SU-DHL-6 (cell line): ENCODE measurements around the gene IGSF21.

Experiments
- H2AFZ ChIP-seq: fragments of 200-600 bp; sonication (generic); 2 replicates; pipeline ENCODE4 v1.6.1; 2014; ENCODE audit warnings: low read depth, mild to moderate bottlenecking, moderate library complexity, mixed read lengths, antibody characterized with exemption, low read length; ENCODE audit not compliant: severe bottlenecking
- H3F3A ChIP-seq: fragments of 200-600 bp; shearing (Covaris generic); 2 replicates; pipeline ENCODE4 v1.6.0; 2016; ENCODE audit warnings: antibody characterized with exemption, mild to moderate bottlenecking; ENCODE audit not compliant: insufficient read depth
- H3K27ac ChIP-seq: fragments of 200-600 bp; sonication (generic); 2 replicates; pipeline ENCODE4 v1.5.1; 2016; ENCODE audit warnings: low read depth, mild to moderate bottlenecking, low read length, moderate library complexity, mixed read lengths
- H3K27me3 ChIP-seq: fragments of 200-600 bp; sonication (generic), shearing (Covaris generic); 2 replicates; pipeline ENCODE4 v1.6.0; 2014; ENCODE audit warnings: mild to moderate bottlenecking, low read length
- H3K36me3 ChIP-seq: fragments of 200-600 bp; sonication (generic); 2 replicates; pipeline ENCODE4 v1.6.1; 2014; ENCODE audit warnings: mild to moderate bottlenecking, low read length, mixed read lengths
- H3K4me2 ChIP-seq: fragments of 300-600, 200-600 bp; shearing (Covaris generic), sonication (generic); 2 replicates; pipeline ENCODE4 v1.6.0; 2014; ENCODE audit warnings: low read length, low read depth, mild to moderate bottlenecking; ENCODE audit not compliant: poor library complexity, severe bottlenecking
- H3K4me3 ChIP-seq: fragments of 200-600 bp; sonication (generic); 2 replicates; pipeline ENCODE4 v1.5.1; 2014; ENCODE audit warnings: antibody characterized with exemption, low read length, mild to moderate bottlenecking, mixed read lengths; ENCODE audit not compliant: insufficient read depth, poor library complexity, severe bottlenecking
- H3K79me2 ChIP-seq: fragments of 200-600 bp; sonication (generic); 2 replicates; pipeline ENCODE4 v1.6.1; 2014; ENCODE audit warnings: mild to moderate bottlenecking, low read length, moderate library complexity; ENCODE audit not compliant: insufficient read depth
- H3K9ac ChIP-seq: fragments of 200-600 bp; sonication (generic); 2 replicates; pipeline ENCODE4 v1.7.0; 2014; ENCODE audit warnings: mild to moderate bottlenecking, low read length
- H3K9me2 ChIP-seq: fragments of 200-600 bp; sonication (generic); replicated peaks from 2 replicates; pipeline ENCODE4 v1.6.1; 2014; ENCODE audit warnings: low read length; ENCODE audit not compliant: insufficient read depth
- H3K9me3 ChIP-seq: fragments of 200-600 bp; sonication (generic); 2 replicates; pipeline ENCODE4 v1.6.1; 2014; ENCODE audit warnings: low read length, mixed read lengths; ENCODE audit not compliant: insufficient read depth
- H4K20me1 ChIP-seq: fragments of 200-600 bp; sonication (generic); 2 replicates; pipeline ENCODE4 v1.6.1; 2014; ENCODE audit warnings: low read depth, mild to moderate bottlenecking, antibody characterized with exemption, low read length, moderate library complexity, mixed read lengths
- EZH2phosphoT487 ChIP-seq: fragments of 200-600 bp; sonication (generic), shearing (Covaris generic); conservative IDR thresholded peaks from 2 replicates; pipeline ENCODE4 v1.6.1; 2018; ENCODE audit warnings: mild to moderate bottlenecking, antibody characterized with exemption, low read length, moderate library complexity, mixed read lengths
- TF ChIP-seq, protein P1 (sequence below): fragments of 200-600 bp; sonication (generic); IDR thresholded peaks from one replicate; pipeline ENCODE4 v1.5.1; 2017; ENCODE audit warnings: antibody characterized with exemption, mild to moderate bottlenecking, low read length, moderate library complexity; ENCODE audit not compliant: insufficient read depth, poor library complexity, severe bottlenecking

Gene IGSF21

DNA sequence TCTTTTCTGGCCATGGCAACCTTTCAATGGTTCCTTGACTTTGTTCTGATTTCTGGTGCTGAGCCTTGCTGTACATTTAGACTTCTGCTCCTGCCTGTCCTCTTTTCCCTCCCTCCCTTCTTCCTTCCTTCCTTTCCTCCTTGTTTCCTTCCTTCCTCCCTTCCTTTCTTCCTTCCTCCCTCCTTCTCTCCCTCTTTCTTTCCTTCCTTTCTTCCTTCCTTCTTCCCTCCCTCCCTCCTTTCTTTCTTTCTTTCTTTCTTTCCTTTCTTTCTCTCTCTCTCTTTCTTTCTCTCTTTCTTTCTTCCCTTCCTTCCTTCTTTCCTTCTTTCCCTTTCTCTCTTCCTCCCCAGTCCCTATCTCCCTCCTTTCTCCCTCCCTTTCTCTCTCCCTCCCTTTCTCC, 10.4 kb upstream of the IGSF21 start:
- Histone ChIP-seq H3K79me2 (no peaks in the 10 kb centered on the region), H3K9me2 (no peaks in the 10 kb centered on the region), H3K4me2 (no peak overlapping the region), H3K4me3 (no peak overlapping the region), H3K9me3 (no peaks in the 10 kb centered on the region), H4K20me1 (no peaks in the 10 kb centered on the region), H3K9ac (no peak overlapping the region), H3K27me3 (no peaks in the 10 kb centered on the region), H2AFZ (no peak overlapping the region), H3F3A (no peaks in the 10 kb centered on the region), H3K27ac (no peak overlapping the region), H3K36me3 (no peaks in the 10 kb centered on the region)
- TF ChIP-seq, protein P1, sequence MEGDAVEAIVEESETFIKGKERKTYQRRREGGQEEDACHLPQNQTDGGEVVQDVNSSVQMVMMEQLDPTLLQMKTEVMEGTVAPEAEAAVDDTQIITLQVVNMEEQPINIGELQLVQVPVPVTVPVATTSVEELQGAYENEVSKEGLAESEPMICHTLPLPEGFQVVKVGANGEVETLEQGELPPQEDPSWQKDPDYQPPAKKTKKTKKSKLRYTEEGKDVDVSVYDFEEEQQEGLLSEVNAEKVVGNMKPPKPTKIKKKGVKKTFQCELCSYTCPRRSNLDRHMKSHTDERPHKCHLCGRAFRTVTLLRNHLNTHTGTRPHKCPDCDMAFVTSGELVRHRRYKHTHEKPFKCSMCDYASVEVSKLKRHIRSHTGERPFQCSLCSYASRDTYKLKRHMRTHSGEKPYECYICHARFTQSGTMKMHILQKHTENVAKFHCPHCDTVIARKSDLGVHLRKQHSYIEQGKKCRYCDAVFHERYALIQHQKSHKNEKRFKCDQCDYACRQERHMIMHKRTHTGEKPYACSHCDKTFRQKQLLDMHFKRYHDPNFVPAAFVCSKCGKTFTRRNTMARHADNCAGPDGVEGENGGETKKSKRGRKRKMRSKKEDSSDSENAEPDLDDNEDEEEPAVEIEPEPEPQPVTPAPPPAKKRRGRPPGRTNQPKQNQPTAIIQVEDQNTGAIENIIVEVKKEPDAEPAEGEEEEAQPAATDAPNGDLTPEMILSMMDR = no peak
- no peak for TF ChIP-seq EZH2phosphoT487

DNA sequence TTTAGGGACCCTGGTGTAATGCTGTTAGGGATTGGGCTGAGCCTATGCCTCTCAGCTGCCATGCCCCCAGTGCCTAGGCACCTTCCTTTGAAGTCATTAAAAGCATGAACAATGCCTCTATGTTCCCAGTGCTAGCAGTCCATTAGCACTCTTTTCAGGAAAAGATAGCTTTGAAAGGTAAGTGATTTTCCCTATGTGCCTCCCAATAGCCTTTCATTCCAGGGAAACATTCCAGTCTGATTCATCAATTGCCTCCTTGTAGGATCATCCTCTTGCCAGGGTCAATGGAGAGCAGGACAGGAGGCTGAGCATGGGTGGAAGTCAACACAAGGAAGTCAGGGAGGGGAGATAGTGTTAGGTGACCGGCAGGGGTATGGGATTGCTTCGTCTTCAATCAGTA, 8.6 kb upstream of the IGSF21 start:
- Histone ChIP-seq H4K20me1 (no peaks in the 10 kb centered on the region), H3K9me3 (no peaks in the 10 kb centered on the region), H3K9me2 (no peaks in the 10 kb centered on the region), H2AFZ (no peak overlapping the region), H3K36me3 (no peaks in the 10 kb centered on the region), H3K4me2 (no peak overlapping the region), H3K27ac (no peak overlapping the region), H3F3A (no peaks in the 10 kb centered on the region), H3K27me3 (no peaks in the 10 kb centered on the region), H3K79me2 (no peaks in the 10 kb centered on the region), H3K4me3 (no peak overlapping the region), H3K9ac (no peak overlapping the region)
- TF ChIP-seq, protein P1 = no peak
- TF ChIP-seq EZH2phosphoT487 = no peak

DNA sequence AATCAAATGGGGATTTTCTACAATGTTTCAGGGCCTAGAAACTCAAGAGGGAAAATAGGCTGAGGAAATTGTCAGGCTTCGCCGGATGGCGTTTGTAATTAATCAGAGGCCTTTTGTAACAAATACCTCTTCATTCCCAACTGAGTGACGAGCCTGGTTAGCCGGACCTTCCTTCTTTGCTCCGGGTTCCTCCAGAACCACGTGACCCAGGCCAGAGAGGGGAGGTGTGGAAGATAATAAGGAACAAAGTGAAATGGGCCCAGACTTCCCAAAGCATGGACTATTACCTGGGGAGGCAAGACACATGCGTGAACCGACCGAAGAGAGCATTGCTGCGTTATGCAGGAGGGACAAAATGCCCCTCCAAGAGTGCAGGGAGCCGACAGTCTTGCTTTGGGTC, 7.5 kb upstream of the IGSF21 start:
- no peak overlapping the region for H3K9ac ChIP-seq
- no peak overlapping the region for H3K4me3 ChIP-seq
- no peaks in the 10 kb centered on the region for H3F3A ChIP-seq
- TF ChIP-seq EZH2phosphoT487 = no peak
- TF ChIP-seq, protein P1 = no peak
- no peaks in the 10 kb centered on the region for H3K36me3 ChIP-seq
- H4K20me1 ChIP-seq = no peaks in the 10 kb centered on the region
- no peaks in the 10 kb centered on the region for H3K27me3 ChIP-seq
- no peaks in the 10 kb centered on the region for H3K9me3 ChIP-seq
- H3K4me2 ChIP-seq = no peak overlapping the region
- no peaks in the 10 kb centered on the region for H3K9me2 ChIP-seq
- H2AFZ ChIP-seq = no peak overlapping the region
- H3K27ac ChIP-seq = no peak overlapping the region
- no peaks in the 10 kb centered on the region for H3K79me2 ChIP-seq

DNA sequence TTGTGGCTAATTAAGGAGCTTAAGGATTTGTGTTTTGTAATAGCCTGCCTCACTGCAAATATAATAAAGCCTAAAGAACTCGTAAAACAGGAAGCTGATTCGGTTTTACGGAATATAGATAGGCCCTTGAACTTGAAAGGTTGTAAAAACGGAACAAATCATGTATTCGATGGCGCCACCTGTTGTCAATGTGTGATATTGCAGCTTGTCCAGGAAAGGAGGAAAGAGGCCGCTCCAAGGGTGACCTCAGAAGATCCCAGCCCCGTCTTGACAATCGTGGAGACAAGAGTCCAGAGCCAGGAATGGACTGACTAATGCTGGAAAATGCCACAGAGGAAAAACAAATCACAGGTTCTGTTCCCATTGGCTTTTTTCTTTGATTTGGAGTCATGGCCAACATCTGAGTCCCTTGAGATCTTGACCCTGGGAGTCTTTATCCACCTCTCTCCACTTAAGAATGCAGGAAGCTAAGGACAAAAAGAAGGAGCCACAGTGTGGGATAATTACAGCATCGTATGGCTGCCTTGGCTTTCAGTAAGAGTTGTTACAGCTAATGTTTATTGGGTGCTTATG, 7.0 kb upstream of the IGSF21 start:
- Histone ChIP-seq H3K36me3 (no peaks in the 10 kb centered on the region), H3K4me2 (no peak overlapping the region), H3K27me3 (no peaks in the 10 kb centered on the region), H3F3A (no peaks in the 10 kb centered on the region), H3K9me2 (no peaks in the 10 kb centered on the region), H3K27ac (no peak overlapping the region), H3K9me3 (no peaks in the 10 kb centered on the region), H4K20me1 (no peaks in the 10 kb centered on the region), H2AFZ (no peak overlapping the region), H3K9ac (no peak overlapping the region), H3K4me3 (no peak overlapping the region), H3K79me2 (no peaks in the 10 kb centered on the region)
- TF ChIP-seq EZH2phosphoT487 = no peak
- TF ChIP-seq, protein P1 = peak; percentile 80
